SK-N-SH treated with all-trans-retinoic acid at 6 μM for 48 hours (cell line): ENCODE measurements around the gene CCDC152.

ENCODE experiments used
- ATAC-seq: fragments of 200-7000 bp; cut with Tn5 transposase; 3 replicates; pipeline ENCODE4 v1.9.1; 2020; ENCODE audit warnings: mild to moderate bottlenecking, moderate library complexity
- ARNTL ChIP-seq: fragments of 450-650 bp; formaldehyde crosslinking; IDR thresholded peaks from 2 replicates; pipeline ENCODE4 v1.5.0; 2020; ENCODE audit warnings: low read depth, mild to moderate bottlenecking, moderate library complexity, borderline replicate concordance
- BACH2 ChIP-seq: fragments of 250-450 bp; sonication (Bioruptor Pico); IDR thresholded peaks from 2 replicates; pipeline ENCODE4 v1.9.0; 2021; ENCODE audit warnings: mild to moderate bottlenecking, borderline replicate concordance
- CREB5 ChIP-seq: fragments of 250-450 bp; sonication (Bioruptor Pico); IDR thresholded peaks from 2 replicates; pipeline ENCODE4 v1.5.1; 2020; ENCODE audit warnings: low read depth, mild to moderate bottlenecking, moderate library complexity
- CSDC2 ChIP-seq: fragments of 250-450 bp; sonication (Bioruptor Pico); IDR thresholded peaks from 2 replicates; pipeline ENCODE4 v1.5.0; 2020; ENCODE audit warnings: mild to moderate bottlenecking, moderate library complexity
- CSRNP3 ChIP-seq: fragments of 250-450 bp; sonication (Bioruptor Pico); IDR thresholded peaks from 2 replicates; pipeline ENCODE4 v1.5.1; 2021; ENCODE audit warnings: mild to moderate bottlenecking, moderate library complexity
- ESRRG ChIP-seq: fragments of 250-450 bp; sonication (Bioruptor Pico); IDR thresholded peaks from 2 replicates; pipeline ENCODE4 v1.6.1; 2021; ENCODE audit warnings: mild to moderate bottlenecking
- GLIS3 ChIP-seq: fragments of 250-450 bp; sonication (Bioruptor Pico); IDR thresholded peaks from 2 replicates; pipeline ENCODE4 v1.5.0; 2020; ENCODE audit warnings: mild to moderate bottlenecking, moderate library complexity
- ISL1 ChIP-seq: fragments of 250-450 bp; sonication (Bioruptor Pico); IDR thresholded peaks from 2 replicates; pipeline ENCODE4 v2.1.2; 2022; ENCODE audit warnings: mild to moderate bottlenecking, moderate library complexity
- OSR1 ChIP-seq: fragments of 250-450 bp; sonication (Bioruptor Pico); IDR thresholded peaks from 2 replicates; pipeline ENCODE4 v1.8.0; 2022; ENCODE audit warnings: moderate library complexity, mild to moderate bottlenecking, inconsistent platforms
- PATZ1 ChIP-seq: fragments of 250-450 bp; sonication (Bioruptor Pico); IDR thresholded peaks from 2 replicates; pipeline ENCODE4 v1.8.0; 2020; ENCODE audit warnings: mild to moderate bottlenecking, moderate library complexity, borderline replicate concordance
- POU6F1 ChIP-seq: fragments of 250-450 bp; sonication (Bioruptor Pico); IDR thresholded peaks from 2 replicates; pipeline ENCODE4 v1.8.0; 2021; ENCODE audit warnings: low read depth, mild to moderate bottlenecking, moderate library complexity, borderline replicate concordance
- PPARA ChIP-seq: fragments of 250-450 bp; sonication (Bioruptor Pico); IDR thresholded peaks from 2 replicates; pipeline ENCODE4 v1.5.0; 2020; ENCODE audit warnings: mild to moderate bottlenecking, borderline replicate concordance
- RARB ChIP-seq: fragments of 250-450 bp; sonication (Bioruptor Pico); IDR thresholded peaks from 2 replicates; pipeline ENCODE4 v1.8.0; 2021; ENCODE audit warnings: mild to moderate bottlenecking, moderate library complexity
- SNAI2 ChIP-seq: fragments of 250-450 bp; sonication (Bioruptor Pico); IDR thresholded peaks from 2 replicates; pipeline ENCODE4 v1.5.0; 2020; ENCODE audit warnings: mild to moderate bottlenecking, moderate library complexity
- TCF4 ChIP-seq: fragments of 250-450 bp; sonication (Bioruptor Pico); IDR thresholded peaks from 2 replicates; pipeline ENCODE4 v1.8.0; 2021; ENCODE audit warnings: mild to moderate bottlenecking, moderate library complexity, borderline replicate concordance
- TSHZ2 ChIP-seq: fragments of 250-450 bp; sonication (Bioruptor Pico); IDR thresholded peaks from 2 replicates; pipeline ENCODE4 v1.5.0; 2020; ENCODE audit warnings: mild to moderate bottlenecking, moderate library complexity
- ZC3H10 ChIP-seq: fragments of 250-450 bp; sonication (Bioruptor Pico); IDR thresholded peaks from 2 replicates; pipeline ENCODE4 v1.5.1; 2021; ENCODE audit warnings: mild to moderate bottlenecking, moderate library complexity
- ZFP3 ChIP-seq: fragments of 250-450 bp; sonication (Bioruptor Pico); IDR thresholded peaks from 2 replicates; pipeline ENCODE4 v1.5.0; 2020; ENCODE audit warnings: mild to moderate bottlenecking, moderate library complexity
- ZFP30 ChIP-seq: fragments of 450-650 bp; formaldehyde crosslinking; IDR thresholded peaks from 2 replicates; pipeline ENCODE4 v1.5.0; 2022; ENCODE audit warnings: mild to moderate bottlenecking, moderate library complexity
- ZNF565 ChIP-seq: fragments of 450-650 bp; formaldehyde crosslinking; conservative IDR thresholded peaks from 2 replicates; pipeline ENCODE4 v1.5.0; 2020; ENCODE audit warnings: low read depth, mild to moderate bottlenecking, moderate library complexity
- ZNF70 ChIP-seq: fragments of 450-650 bp; formaldehyde crosslinking; IDR thresholded peaks from 2 replicates; pipeline ENCODE4 v1.5.0; 2020; ENCODE audit warnings: mild to moderate bottlenecking, moderate library complexity
- ZNF8 ChIP-seq: fragments of 450-650 bp; formaldehyde crosslinking; IDR thresholded peaks from 2 replicates; pipeline ENCODE4 v1.5.0; 2020; ENCODE audit warnings: mild to moderate bottlenecking, moderate library complexity

The CCDC152 gene

GRCh38 chr5:42830924-42831323 lies 74.3 kb downstream of the CCDC152 start (continued):
- TF ChIP-seq PATZ1 (CRISPR knock-in tag) (no peak), BACH2 (CRISPR knock-in tag) (no peak), ZFP30 (CRISPR knock-in tag) (no peak), CSRNP3 (CRISPR knock-in tag) (no peak), SNAI2 (CRISPR knock-in tag) (no peak), ESRRG (CRISPR knock-in tag) (no peak), GLIS3 (CRISPR knock-in tag) (no peak)

- no peak for ATAC-seq
- TF ChIP-seq ZFP30 (CRISPR knock-in tag) (no peak), CREB5 (no peak), TSHZ2 (CRISPR knock-in tag) (no peak), POU6F1 (CRISPR knock-in tag) (no peak), PATZ1 (CRISPR knock-in tag) (no peak), SNAI2 (CRISPR knock-in tag) (no peak), ARNTL (CRISPR knock-in tag) (no peak), ZC3H10 (CRISPR knock-in tag) (no peak), ZFP3 (CRISPR knock-in tag) (no peak), GLIS3 (CRISPR knock-in tag) (no peak), TCF4 (CRISPR knock-in tag) (no peak), ZNF8 (no peak), RARB (no peak), ESRRG (CRISPR knock-in tag) (no peak), BACH2 (CRISPR knock-in tag) (no peak), PPARA (no peak)
These were observed 75.4 kb downstream of the CCDC152 start for GRCh38 chr5:42832060-42832459.

GRCh38 chr5:42836070-42836769 lies 79.6 kb downstream of the CCDC152 start:
- ATAC-seq, result no peak
- TF ChIP-seq POU6F1 (CRISPR knock-in tag) (no peak), SNAI2 (CRISPR knock-in tag) (no peak), ZNF565 (CRISPR knock-in tag) (no peak), RARB (no peak), GLIS3 (CRISPR knock-in tag) (no peak), CSDC2 (CRISPR knock-in tag) (no peak), ARNTL (CRISPR knock-in tag) (no peak), PATZ1 (CRISPR knock-in tag) (no peak), ZFP3 (CRISPR knock-in tag) (no peak), TCF4 (CRISPR knock-in tag) (no peak), ISL1 (no peak), ZNF8 (no peak), OSR1 (CRISPR knock-in tag) (no peak), ZNF70 (no peak)
